OCI-LY7 (cell line): ENCODE measurements around the gene NFATC2. TPM values are rescaled to one million over a fixed set of nuclear protein-coding genes. Genes with fewer than 3 reads are reported as not detected.

Experiments used
- BruUV-seq: library from RNA; stranded (reverse); fragments of 400-500 nt; replicated peaks from 2 replicates; lab custom pipeline; 2021; lab: Mats Ljungman, UMichigan
- CTCF ChIA-PET: fragments of 300-600 bp; sonication (Branson Sonifier 250); formaldehyde crosslinking; loops from one replicate; lab custom pipeline; 2022; ENCODE audit warnings: antibody characterized with exemption; ENCODE audit not compliant: unreplicated experiment; lab: Charles Lee
- POLR2A ChIA-PET: fragments of 300-600 bp; sonication (Branson Sonifier 250); formaldehyde crosslinking; loops from one replicate; lab custom pipeline; 2022; ENCODE audit warnings: antibody characterized with exemption; lab: Charles Lee
- DNase-seq: peaks from one replicate; pipeline ENCODE4 v3.0.0-alpha.2; 2015; ENCODE audit warnings: low spot score
- H2AFZ ChIP-seq: fragments of 200-600 bp; sonication (generic), shearing (Covaris generic); 2 replicates; pipeline ENCODE4 v1.6.1; 2014; ENCODE audit warnings: mild to moderate bottlenecking, antibody characterized with exemption, low read length, moderate library complexity
- H3K27ac ChIP-seq: fragments of 200-600 bp; sonication (generic); 2 replicates; pipeline ENCODE4 v1.5.1; 2014; ENCODE audit warnings: mixed run types, low read depth, mild to moderate bottlenecking, moderate library complexity, low read length, inconsistent platforms; ENCODE audit not compliant: poor library complexity, severe bottlenecking
- H3K36me3 ChIP-seq: fragments of 200-600 bp; sonication (generic); 2 replicates; pipeline ENCODE4 v1.6.1; 2014; ENCODE audit warnings: mild to moderate bottlenecking, antibody characterized with exemption, low read length, moderate library complexity, mixed read lengths; ENCODE audit not compliant: insufficient read depth
- H3K4me1 ChIP-seq: fragments of 200-600 bp; sonication (generic); 2 replicates; pipeline ENCODE4 v1.5.1; 2014; ENCODE audit warnings: mild to moderate bottlenecking, low read length; ENCODE audit not compliant: insufficient read depth, poor library complexity, severe bottlenecking
- H3K4me2 ChIP-seq: fragments of 200-600 bp; sonication (generic); 2 replicates; pipeline ENCODE4 v1.6.1; 2014; ENCODE audit warnings: mild to moderate bottlenecking, low read length
- H3K4me3 ChIP-seq: fragments of 200-600 bp; sonication (generic); 2 replicates; pipeline ENCODE4 v1.5.1; 2014; ENCODE audit warnings: mild to moderate bottlenecking, low read depth, low read length; ENCODE audit not compliant: poor library complexity, severe bottlenecking
- H3K79me2 ChIP-seq: fragments of 200-600 bp; sonication (generic); 2 replicates; pipeline ENCODE4 v1.6.1; 2016; ENCODE audit warnings: low read depth, mild to moderate bottlenecking, low read length, moderate library complexity, mixed read lengths; ENCODE audit not compliant: insufficient read depth
- H3K9me2 ChIP-seq: fragments of 200-600 bp; sonication (generic); 2 replicates; pipeline ENCODE4 v1.6.1; 2016; ENCODE audit warnings: mild to moderate bottlenecking, low read length, mixed read lengths; ENCODE audit not compliant: insufficient read depth
- H3K9me3 ChIP-seq: fragments of 200-600 bp; sonication (generic); 2 replicates; pipeline ENCODE4 v1.6.1; 2014; ENCODE audit warnings: mild to moderate bottlenecking, mixed run types, low read length, mixed read lengths
- H4K20me1 ChIP-seq: fragments of 200-600 bp; sonication (generic); 2 replicates; pipeline ENCODE4 v1.6.1; 2014; ENCODE audit warnings: mild to moderate bottlenecking, antibody characterized with exemption, low read length, moderate library complexity, mixed read lengths; ENCODE audit not compliant: insufficient read depth
- EZH2phosphoT487 ChIP-seq: fragments of 200-600 bp; sonication (generic); IDR thresholded peaks from 2 replicates; pipeline ENCODE4 v1.6.1; 2018; ENCODE audit warnings: low read depth, borderline replicate concordance, mild to moderate bottlenecking, mixed run types, antibody characterized with exemption, low read length, moderate library complexity, mixed read lengths
- intact Hi-C: fragments of 100-400 bp; cut with micrococcal nuclease; formaldehyde crosslinking; loops from one replicate; pipeline ENCODE4 v1.10.0; 2022; ENCODE audit not compliant: unreplicated experiment
- total RNA-seq, 2 experiments: library from RNA; depleted of rRNA in 1 of 2; stranded (reverse); fragments of >200 nt in 1 of 2; shearing (Covaris generic) in 1 of 2; gene quantifications; 2 replicates each; pipeline ENCODE4 v1.2.3, GENCODE V29; 2014 to 2022
- TF ChIP-seq, protein P1 (sequence below): fragments of 200-600 bp; sonication (generic); conservative IDR thresholded peaks from 2 replicates; pipeline ENCODE4 v1.5.1; 2014; ENCODE audit warnings: mild to moderate bottlenecking, antibody characterized with exemption, low read length, moderate library complexity, mixed read lengths

NFATC2 gene
- total RNA-seq, 2 experiments from 2014 or later = 12.5 to 43.8 TPM

DNA sequence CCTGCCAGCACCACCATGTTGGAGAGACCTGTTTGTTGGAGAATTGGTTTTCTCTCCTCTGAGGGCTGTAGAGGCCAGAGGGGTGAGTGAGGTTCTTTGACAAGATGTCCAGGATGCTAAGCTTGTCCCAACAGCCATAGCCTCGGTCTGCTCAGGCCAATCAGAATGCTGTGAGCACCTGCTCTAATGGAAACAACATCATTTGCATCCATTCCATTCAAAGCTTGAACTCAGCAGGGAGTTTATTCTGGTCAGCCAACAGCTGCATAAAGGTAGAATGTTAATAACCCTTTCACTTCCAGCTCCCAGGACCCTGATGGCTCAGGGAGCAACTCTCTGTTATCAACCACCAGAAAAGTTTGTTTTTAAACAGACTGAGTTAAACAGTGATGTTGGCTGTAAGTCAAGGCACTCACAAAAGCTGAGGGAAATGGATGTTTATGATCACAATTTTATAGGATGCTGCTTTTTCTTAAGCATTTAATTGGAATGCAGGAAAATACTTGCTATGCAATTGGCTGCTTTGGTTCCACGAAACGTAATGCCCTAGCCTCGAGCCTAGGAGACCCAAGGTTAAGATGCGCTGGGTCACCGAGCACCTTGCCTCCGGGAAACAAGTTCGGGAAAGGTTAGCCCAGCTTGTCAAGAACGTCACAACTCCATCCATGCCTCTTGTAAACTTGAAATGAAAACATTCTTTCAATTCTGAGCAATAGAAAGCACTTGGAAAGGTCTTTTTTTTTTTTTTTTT is 155.2 kb downstream of the NFATC2 start:
- no peaks in the 10 kb centered on the region for H4K20me1 ChIP-seq
- peak overlapping the region; percentile 77 for H3K4me2 ChIP-seq
- peak overlapping the region; percentile 28 for H3K4me3 ChIP-seq
- DNase-seq = peak; percentile 91
- POLR2A ChIA-PET = interaction anchor here (0.6 to 3.0 kb wide), 9 partner anchors 13 to 232 kb away, joined by 3 to 23 read pairs (median 4); partner anchors contain the start of gene NFATC2
- peaks cover 27% of the 10 kb centered on the region; the same call in 1 of the 2 replicates for H3K79me2 ChIP-seq
- intact Hi-C loops = loop anchor here (1.0 kb wide), 1 partner anchor 74 kb away; no protein-coding TSS in a partner anchor
- H3K9me2 ChIP-seq = no peaks in the 10 kb centered on the region
- TF ChIP-seq, protein P1, sequence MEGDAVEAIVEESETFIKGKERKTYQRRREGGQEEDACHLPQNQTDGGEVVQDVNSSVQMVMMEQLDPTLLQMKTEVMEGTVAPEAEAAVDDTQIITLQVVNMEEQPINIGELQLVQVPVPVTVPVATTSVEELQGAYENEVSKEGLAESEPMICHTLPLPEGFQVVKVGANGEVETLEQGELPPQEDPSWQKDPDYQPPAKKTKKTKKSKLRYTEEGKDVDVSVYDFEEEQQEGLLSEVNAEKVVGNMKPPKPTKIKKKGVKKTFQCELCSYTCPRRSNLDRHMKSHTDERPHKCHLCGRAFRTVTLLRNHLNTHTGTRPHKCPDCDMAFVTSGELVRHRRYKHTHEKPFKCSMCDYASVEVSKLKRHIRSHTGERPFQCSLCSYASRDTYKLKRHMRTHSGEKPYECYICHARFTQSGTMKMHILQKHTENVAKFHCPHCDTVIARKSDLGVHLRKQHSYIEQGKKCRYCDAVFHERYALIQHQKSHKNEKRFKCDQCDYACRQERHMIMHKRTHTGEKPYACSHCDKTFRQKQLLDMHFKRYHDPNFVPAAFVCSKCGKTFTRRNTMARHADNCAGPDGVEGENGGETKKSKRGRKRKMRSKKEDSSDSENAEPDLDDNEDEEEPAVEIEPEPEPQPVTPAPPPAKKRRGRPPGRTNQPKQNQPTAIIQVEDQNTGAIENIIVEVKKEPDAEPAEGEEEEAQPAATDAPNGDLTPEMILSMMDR = no peak
- TF ChIP-seq EZH2phosphoT487 = no peak
- peak overlapping the region; percentile 95 for H3K27ac ChIP-seq
- BruUV-seq = TSS peak; percentile 42
- H3K9me3 ChIP-seq = peaks cover 8% of the 10 kb centered on the region; the same call in 1 of the 2 replicates
- peaks cover 91% of the 10 kb centered on the region for H3K4me1 ChIP-seq
- H2AFZ ChIP-seq = no peak overlapping the region
- CTCF ChIA-PET = interaction anchor here (0.6 to 2.3 kb wide), 3 partner anchors 17 to 113 kb away, joined by 3 to 11 read pairs (median 6); no protein-coding TSS in a partner anchor
- peaks cover 45% of the 10 kb centered on the region for H3K36me3 ChIP-seq

DNA sequence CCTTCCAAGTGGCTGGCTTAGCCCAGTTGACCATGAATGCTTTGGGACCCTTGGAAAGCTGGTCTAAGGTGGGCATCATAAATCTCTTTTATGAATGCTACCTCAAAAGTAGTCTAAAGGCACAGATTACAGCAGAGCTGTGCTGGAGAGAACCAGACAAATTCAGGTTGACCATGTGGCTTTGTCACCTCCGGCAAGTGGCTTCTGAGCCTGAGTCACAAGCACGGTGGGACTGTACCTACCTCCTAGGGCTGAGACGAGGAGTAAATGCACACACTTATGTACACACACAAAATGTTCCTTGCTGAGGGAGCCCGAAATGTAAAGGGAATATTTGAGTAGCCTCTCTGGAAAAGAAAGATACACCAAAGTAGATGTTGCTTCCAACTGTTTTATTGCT is 155.9 kb downstream of the NFATC2 start:
- Histone ChIP-seq H4K20me1 (no peaks in the 10 kb centered on the region), H3K4me2 (peak overlapping the region; percentile 77), H2AFZ (no peak overlapping the region; the same call in 1 of the 2 replicates), H3K79me2 (peaks cover 27% of the 10 kb centered on the region; the same call in 1 of the 2 replicates), H3K27ac (peak overlapping the region; percentile 95), H3K9me2 (no peaks in the 10 kb centered on the region), H3K4me3 (peak overlapping the region; percentile 6), H3K36me3 (peaks cover 38% of the 10 kb centered on the region), H3K4me1 (peaks cover 94% of the 10 kb centered on the region), H3K9me3 (peaks cover 8% of the 10 kb centered on the region; the same call in 1 of the 2 replicates)
- ChIA-PET CTCF (interaction anchor here (0.6 to 2.3 kb wide), 3 partner anchors 18 to 114 kb away, joined by 3 to 11 read pairs (median 6); no protein-coding TSS in a partner anchor), POLR2A (interaction anchor here (0.6 to 3.0 kb wide), 11 partner anchors 12 to 1761 kb away, joined by 3 to 23 read pairs (median 4); partner anchors contain the start of gene NFATC2)
- no TSS peak for BruUV-seq
- TF ChIP-seq, protein P1 = no peak
- no peak for TF ChIP-seq EZH2phosphoT487
- DNase-seq = peak; percentile 53
- intact Hi-C loops = loop anchor here (1.0 kb wide), 1 partner anchor 155 kb away; no protein-coding TSS in a partner anchor
